ENCODE measurements around the gene GPC1.

DNA sequence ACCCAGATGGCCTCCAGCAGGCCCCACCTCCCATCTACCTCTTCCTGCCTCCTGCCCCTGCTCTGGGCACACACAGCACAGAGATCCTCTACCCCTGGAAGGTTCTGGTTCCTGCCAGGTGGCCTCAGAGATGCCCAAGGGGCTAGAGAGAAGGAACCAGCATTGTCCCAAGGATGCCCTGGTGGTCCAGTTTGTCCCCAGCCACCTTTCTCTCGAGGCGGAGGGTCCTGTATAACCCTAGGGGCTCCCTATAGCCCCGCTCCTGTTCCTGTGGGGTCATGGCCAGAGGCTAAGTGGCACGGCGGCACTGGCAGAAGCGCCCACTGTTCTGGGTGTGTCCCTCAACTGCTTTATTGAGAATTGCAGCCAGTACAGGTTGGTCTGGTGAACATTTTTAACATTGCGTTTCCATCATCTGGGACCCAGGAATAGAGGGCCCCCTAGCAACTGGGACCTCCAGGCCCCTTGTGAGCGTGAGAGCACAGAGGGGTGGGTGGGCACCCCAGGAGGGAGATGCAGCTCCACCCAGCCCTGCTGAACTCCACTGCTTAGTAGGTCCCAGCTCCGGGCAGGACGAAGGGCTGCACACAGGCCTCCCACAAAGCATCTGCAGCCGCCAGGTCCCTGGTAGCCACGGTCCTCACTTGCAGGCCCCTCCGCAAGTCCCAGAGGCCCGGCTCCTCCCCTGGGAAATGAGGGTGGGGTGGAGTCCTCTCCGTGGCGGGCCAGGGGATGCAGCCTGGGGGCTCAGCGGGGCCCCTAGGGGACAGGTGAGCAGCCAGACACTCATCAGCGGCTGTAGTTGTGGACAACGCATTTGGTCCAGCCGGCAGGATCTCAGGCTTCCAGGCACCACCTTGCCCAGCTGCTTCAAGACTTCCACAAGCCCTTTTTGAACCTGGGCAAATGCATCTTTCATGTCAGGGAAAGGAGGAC is 33.1 kb downstream of the GPC1 start:
- no peak for TF ChIP-seq KLF9 (tag by site-specific recombination; IDR thresholded peaks at IDR 0.05; ENCODE audit: low read depth)
- TF ChIP-seq ZNF530 (tag by site-specific recombination; IDR thresholded peaks at IDR 0.05; ENCODE audit: low read depth) = no peak
- TF ChIP-seq, protein P1, sequence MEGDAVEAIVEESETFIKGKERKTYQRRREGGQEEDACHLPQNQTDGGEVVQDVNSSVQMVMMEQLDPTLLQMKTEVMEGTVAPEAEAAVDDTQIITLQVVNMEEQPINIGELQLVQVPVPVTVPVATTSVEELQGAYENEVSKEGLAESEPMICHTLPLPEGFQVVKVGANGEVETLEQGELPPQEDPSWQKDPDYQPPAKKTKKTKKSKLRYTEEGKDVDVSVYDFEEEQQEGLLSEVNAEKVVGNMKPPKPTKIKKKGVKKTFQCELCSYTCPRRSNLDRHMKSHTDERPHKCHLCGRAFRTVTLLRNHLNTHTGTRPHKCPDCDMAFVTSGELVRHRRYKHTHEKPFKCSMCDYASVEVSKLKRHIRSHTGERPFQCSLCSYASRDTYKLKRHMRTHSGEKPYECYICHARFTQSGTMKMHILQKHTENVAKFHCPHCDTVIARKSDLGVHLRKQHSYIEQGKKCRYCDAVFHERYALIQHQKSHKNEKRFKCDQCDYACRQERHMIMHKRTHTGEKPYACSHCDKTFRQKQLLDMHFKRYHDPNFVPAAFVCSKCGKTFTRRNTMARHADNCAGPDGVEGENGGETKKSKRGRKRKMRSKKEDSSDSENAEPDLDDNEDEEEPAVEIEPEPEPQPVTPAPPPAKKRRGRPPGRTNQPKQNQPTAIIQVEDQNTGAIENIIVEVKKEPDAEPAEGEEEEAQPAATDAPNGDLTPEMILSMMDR (tag by site-specific recombination; IDR thresholded peaks at IDR 0.05) = no peak

All from HEK293 (cell line).